Endothelial cell of umbilical vein (primary cell): ENCODE data around the gene KERA. TPM values are rescaled to one million over a fixed set of nuclear protein-coding genes. Genes with fewer than 3 reads are reported as not detected.

Experiments
- BruUV-seq: library from RNA; stranded (reverse); fragments of 400-500 nt; replicated peaks from 2 replicates; lab custom pipeline; 2021; lab: Mats Ljungman, UMichigan
- CTCF ChIA-PET: fragments of 300-600, 350-600 bp; sonication (Branson Sonifier 250); formaldehyde crosslinking; loops from one replicate; lab custom pipeline; 2021; ENCODE audit warnings: antibody characterized with exemption, inconsistent platforms; lab: Charles Lee
- POLR2A ChIA-PET: fragments of 300-600, 350-600 bp; sonication (Branson Sonifier 250); formaldehyde crosslinking; loops from one replicate; lab custom pipeline; 2021; ENCODE audit warnings: antibody characterized with exemption, inconsistent platforms; lab: Charles Lee
- DNase-seq: peaks from one replicate; pipeline ENCODE4 v3.0.0-alpha.2; 2011; ENCODE audit warnings: low read depth, low spot score
- FAIRE-seq: peaks from 2 replicates; lab custom pipeline; 2011; peaks lifted over from hg19 to GRCh38; lab: Jason Lieb, UNC
- H2AFZ ChIP-seq: 2 replicates; pipeline ENCODE4 v1.6.0; 2012; ENCODE audit warnings: low read depth, low read length, control low read depth, inconsistent platforms
- H3K27ac ChIP-seq: 2 replicates; pipeline ENCODE4 v1.5.1; 2011; ENCODE audit warnings: low read depth, mild to moderate bottlenecking, control low read depth, low read length, moderate library complexity; ENCODE audit not compliant: insufficient read depth
- H3K27me3 ChIP-seq, 2 experiments: 2 replicates each; pipeline versions ENCODE4 v1.6.0 to v1.6.1; 2011; ENCODE audit warnings: low read length in 2 of 2, mixed read lengths in 1 of 2; ENCODE audit not compliant: control insufficient read depth in 2 of 2, insufficient read depth in 2 of 2
- H3K36me3 ChIP-seq, 2 experiments: 2 replicates in 1 of 2; 3 replicates in 1 of 2; pipeline ENCODE4 v1.5.1; 2011; ENCODE audit warnings: low read length in 2 of 2, mild to moderate bottlenecking in 1 of 2, moderate library complexity in 1 of 2; ENCODE audit not compliant: control insufficient read depth in 2 of 2, insufficient read depth in 2 of 2; ENCODE audit errors: extremely low read depth in 1 of 2
- H3K4me1 ChIP-seq: 3 replicates; pipeline ENCODE4 v1.5.1; 2011; ENCODE audit warnings: mild to moderate bottlenecking, low read length; ENCODE audit not compliant: control insufficient read depth, insufficient read depth; ENCODE audit errors: extremely low read depth
- H3K4me2 ChIP-seq: 2 replicates; pipeline ENCODE4 v1.6.1; 2011; ENCODE audit warnings: low read length, control low read depth, mixed read lengths; ENCODE audit not compliant: insufficient read depth
- H3K4me3 ChIP-seq, 3 experiments: fragments of 200-600 bp in 1 of 3; sonication (generic), shearing (Covaris generic) in 1 of 3; replicated peaks in 1 of 3; 2 replicates each; pipeline ENCODE4 v1.5.1; 2011 to 2016; ENCODE audit warnings: control low read depth in 3 of 3, low read length in 3 of 3, mild to moderate bottlenecking in 2 of 3, inconsistent platforms in 1 of 3, low read depth in 1 of 3, moderate library complexity in 1 of 3; ENCODE audit not compliant: insufficient read depth in 1 of 3
- H3K79me2 ChIP-seq: 2 replicates; pipeline ENCODE4 v1.6.0; 2012; ENCODE audit warnings: low read length, inconsistent platforms; ENCODE audit not compliant: control insufficient read depth, insufficient read depth
- H3K9ac ChIP-seq: replicated peaks from 2 replicates; pipeline ENCODE3; 2011; ENCODE audit warnings: low read length, control low read depth; ENCODE audit not compliant: insufficient read depth; ENCODE audit errors: extremely low read depth
- H3K9me1 ChIP-seq: replicated peaks from 3 replicates; pipeline ENCODE4 v1.6.0; 2011; ENCODE audit warnings: mild to moderate bottlenecking, low read length; ENCODE audit not compliant: control insufficient read depth, insufficient read depth; ENCODE audit errors: extremely low read depth
- H3K9me3 ChIP-seq: replicated peaks from 2 replicates; pipeline ENCODE4 v1.5.1; 2012; ENCODE audit warnings: low read length, inconsistent platforms; ENCODE audit not compliant: control insufficient read depth, insufficient read depth
- H4K20me1 ChIP-seq: replicated peaks from 2 replicates; pipeline ENCODE3; 2011; ENCODE audit warnings: mild to moderate bottlenecking, low read length; ENCODE audit not compliant: control insufficient read depth, insufficient read depth; ENCODE audit errors: extremely low read depth
- EZH2 ChIP-seq: IDR thresholded peaks from 2 replicates; pipeline ENCODE4 v1.6.1; 2012; ENCODE audit warnings: borderline replicate concordance, low read depth, mild to moderate bottlenecking, moderate library complexity, low read length, inconsistent platforms; ENCODE audit not compliant: severe bottlenecking
- FOS ChIP-seq: IDR thresholded peaks from 2 replicates; pipeline ENCODE4 v1.6.1; 2011; ENCODE audit warnings: mild to moderate bottlenecking, low read length, moderate library complexity, borderline replicate concordance; ENCODE audit not compliant: insufficient read depth
- GATA2 ChIP-seq: IDR thresholded peaks from 2 replicates; pipeline ENCODE4 v1.7.0; 2011; ENCODE audit warnings: low read depth, mild to moderate bottlenecking, moderate library complexity, mixed read lengths, low read length; ENCODE audit not compliant: insufficient read length, insufficient read depth
- JUN ChIP-seq: IDR thresholded peaks from 2 replicates; pipeline ENCODE4 v1.6.1; 2011; ENCODE audit warnings: borderline replicate concordance, low read depth; ENCODE audit not compliant: insufficient read length, insufficient read depth
- MYC ChIP-seq: IDR thresholded peaks from one replicate; pipeline ENCODE4 v1.6.1; 2011; ENCODE audit warnings: mild to moderate bottlenecking, low read depth, low read length
- POLR2A ChIP-seq: IDR thresholded peaks from 2 replicates; pipeline ENCODE4 v1.6.1; 2012; ENCODE audit warnings: low read depth, mild to moderate bottlenecking, control low read depth, low read length
- POLR2AphosphoS5 ChIP-seq: IDR thresholded peaks from 2 replicates; pipeline ENCODE4 v1.6.1; 2012; ENCODE audit warnings: low read depth, mild to moderate bottlenecking, control low read depth, low read length, moderate library complexity; ENCODE audit not compliant: insufficient read depth
- dilution Hi-C: fragments of 300-500 bp; cut with MboI; formaldehyde crosslinking; loops from one replicate; pipeline ENCODE4 v1.15.0; 2019; ENCODE audit warnings: low sequenced_read_pairs; ENCODE audit not compliant: extremely low pct_ligation_motif_present
- intact Hi-C: fragments of 100-400 bp; cut with micrococcal nuclease; formaldehyde crosslinking; loops from one replicate; pipeline ENCODE4 v1.10.0; 2022
- polyA plus RNA-seq, 4 experiments: library from polyadenylated mRNA; depleted of rRNA in 3 of 4; stranded (reverse) in 3 of 4; unstranded in 1 of 4; fragments of >200 nt; gene quantifications; 2 replicates each; pipeline versions ENCODE4 v1.2.1 to v1.2.3, GENCODE V29; 2011 to 2012; ENCODE audit warnings: missing spikeins in 1 of 4
- total RNA-seq: library from RNA; stranded (reverse); gene quantifications from 2 replicates; pipeline ENCODE4 v1.2.3, GENCODE V29; 2021
- TF ChIP-seq, protein P1 (sequence below): IDR thresholded peaks from 2 replicates; pipeline ENCODE4 v1.6.1; 2011; ENCODE audit not compliant: insufficient read depth, insufficient read length
- TF ChIP-seq, protein P2 (sequence below), 2 donors: IDR thresholded peaks; 1 replicate in 1 of 2; 2 replicates in 1 of 2; pipeline ENCODE4 v1.5.1; 2011; ENCODE audit warnings: low read length in 2 of 2, mild to moderate bottlenecking in 2 of 2, moderate library complexity in 2 of 2, control low read depth in 1 of 2, inconsistent platforms in 1 of 2, low read depth in 1 of 2; ENCODE audit not compliant: insufficient read depth in 1 of 2; ENCODE audit errors: extremely low read depth in 1 of 2

Gene KERA
- total and polyA plus RNA-seq, 2 donors (not counting 3 experiments of a cell fraction or from before 2014, with no cell fraction given): not detected

DNA sequence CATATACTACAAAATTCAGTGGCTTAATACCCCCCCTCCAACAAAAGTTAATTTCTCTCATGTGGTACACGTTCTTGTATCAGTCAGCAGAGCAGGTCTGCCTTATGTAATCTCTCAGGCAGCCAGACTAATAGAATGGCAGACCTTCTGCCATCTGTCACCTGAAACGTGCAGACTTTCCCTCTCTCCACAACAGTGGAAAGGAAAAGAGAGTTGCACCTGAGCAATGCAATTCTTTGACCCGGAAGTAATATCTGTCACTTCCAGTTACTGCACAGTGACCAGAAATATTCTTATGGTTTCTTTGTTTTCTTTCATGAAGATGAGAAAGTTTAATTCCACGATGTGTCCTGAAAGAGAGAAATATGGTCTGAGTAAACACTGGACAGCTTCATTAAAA lies 14.4 kb downstream of the KERA start:
- H4K20me1 ChIP-seq: no peaks in the 10 kb centered on the region
- no peak overlapping the region for H3K4me2 ChIP-seq
- H3K4me1 ChIP-seq: no peaks in the 10 kb centered on the region
- H2AFZ ChIP-seq: no peak overlapping the region
- H3K9ac ChIP-seq: no peak overlapping the region
- no peak overlapping the region for H3K4me3 ChIP-seq
- H3K9me1 ChIP-seq: no peaks in the 10 kb centered on the region
- H3K27ac ChIP-seq: no peak overlapping the region
- CTCF ChIA-PET: no interaction called here
- BruUV-seq: no TSS peak
- H3K36me3 ChIP-seq: no peaks in the 10 kb centered on the region
- TF ChIP-seq, protein P1, sequence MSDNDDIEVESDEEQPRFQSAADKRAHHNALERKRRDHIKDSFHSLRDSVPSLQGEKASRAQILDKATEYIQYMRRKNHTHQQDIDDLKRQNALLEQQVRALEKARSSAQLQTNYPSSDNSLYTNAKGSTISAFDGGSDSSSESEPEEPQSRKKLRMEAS: no peak
- TF ChIP-seq MYC: no peak
- no peak for TF ChIP-seq JUN
- TF ChIP-seq, protein P2, sequence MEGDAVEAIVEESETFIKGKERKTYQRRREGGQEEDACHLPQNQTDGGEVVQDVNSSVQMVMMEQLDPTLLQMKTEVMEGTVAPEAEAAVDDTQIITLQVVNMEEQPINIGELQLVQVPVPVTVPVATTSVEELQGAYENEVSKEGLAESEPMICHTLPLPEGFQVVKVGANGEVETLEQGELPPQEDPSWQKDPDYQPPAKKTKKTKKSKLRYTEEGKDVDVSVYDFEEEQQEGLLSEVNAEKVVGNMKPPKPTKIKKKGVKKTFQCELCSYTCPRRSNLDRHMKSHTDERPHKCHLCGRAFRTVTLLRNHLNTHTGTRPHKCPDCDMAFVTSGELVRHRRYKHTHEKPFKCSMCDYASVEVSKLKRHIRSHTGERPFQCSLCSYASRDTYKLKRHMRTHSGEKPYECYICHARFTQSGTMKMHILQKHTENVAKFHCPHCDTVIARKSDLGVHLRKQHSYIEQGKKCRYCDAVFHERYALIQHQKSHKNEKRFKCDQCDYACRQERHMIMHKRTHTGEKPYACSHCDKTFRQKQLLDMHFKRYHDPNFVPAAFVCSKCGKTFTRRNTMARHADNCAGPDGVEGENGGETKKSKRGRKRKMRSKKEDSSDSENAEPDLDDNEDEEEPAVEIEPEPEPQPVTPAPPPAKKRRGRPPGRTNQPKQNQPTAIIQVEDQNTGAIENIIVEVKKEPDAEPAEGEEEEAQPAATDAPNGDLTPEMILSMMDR (IDR thresholded peaks at IDR 0.05; ENCODE audit: extremely low read depth in 1 of 2, insufficient read depth in 1 of 2, low read depth in 1 of 2, low read length in 2 of 2): no peak
- TF ChIP-seq EZH2: no peak
- TF ChIP-seq POLR2A: no peak
- TF ChIP-seq GATA2: no peak
- TF ChIP-seq POLR2AphosphoS5: no peak
- no peak for TF ChIP-seq FOS
- no peaks in the 10 kb centered on the region for H3K9me3 ChIP-seq
- H3K79me2 ChIP-seq: no peaks in the 10 kb centered on the region
- DNase-seq (no peak), FAIRE-seq (no peak)
- POLR2A ChIA-PET: no interaction called here
- intact Hi-C loops (no loop called here), dilution Hi-C loops (no loop called here)
- no peaks in the 10 kb centered on the region for H3K27me3 ChIP-seq
